NCI-H226 (cell line): Measurements from ENCODE around the gene ENHO.
A peak's percentile ranks its signal among the peaks of the same experiment; 100 is the strongest.
"Not testable (repeated sequence)": the region's sequence is repeated elsewhere in the genome, so short reads cannot be mapped to it uniquely, and the experiment has no call there.

Experiments used
- DNase-seq: peaks from one replicate; pipeline ENCODE4 v3.0.0-alpha.2; 2015

Gene ENHO

DNA sequence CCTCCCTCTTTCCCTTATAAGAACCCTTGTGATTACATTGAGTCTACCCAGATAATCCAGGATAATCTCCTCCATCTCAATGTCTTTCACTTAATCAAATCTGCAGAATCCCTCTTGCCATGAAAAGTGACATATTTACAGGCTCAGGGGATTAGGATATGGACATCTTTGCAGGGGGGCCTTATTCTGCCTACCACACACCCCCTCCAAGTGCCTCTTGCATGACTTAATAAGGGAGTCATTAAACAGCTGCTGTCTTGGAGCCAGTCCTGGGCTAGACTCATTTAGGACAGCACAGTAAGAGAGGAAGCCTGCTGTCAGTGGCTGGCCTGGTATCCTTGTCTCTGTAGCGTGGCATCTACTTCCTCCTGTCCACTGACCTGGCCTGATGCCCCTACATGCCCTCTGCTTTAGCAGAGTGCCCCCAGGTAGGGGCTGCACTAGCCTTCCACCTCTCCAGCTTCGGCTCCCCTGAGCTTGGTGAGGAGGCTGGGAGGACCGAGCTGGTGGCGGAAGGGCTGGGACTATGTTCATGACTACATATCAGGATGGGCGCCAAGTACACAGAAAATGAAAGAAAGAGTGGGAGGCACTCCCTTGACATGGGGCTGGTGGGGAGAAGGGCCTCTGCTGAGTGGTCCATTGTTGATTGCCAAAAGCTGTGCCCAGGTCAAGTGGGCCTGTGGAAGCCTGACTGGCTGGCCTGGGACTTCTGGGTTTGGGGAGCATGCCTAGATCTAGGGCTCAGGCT lies 17.2 kb downstream of the ENHO start:
- DNase-seq = no peak

DNA sequence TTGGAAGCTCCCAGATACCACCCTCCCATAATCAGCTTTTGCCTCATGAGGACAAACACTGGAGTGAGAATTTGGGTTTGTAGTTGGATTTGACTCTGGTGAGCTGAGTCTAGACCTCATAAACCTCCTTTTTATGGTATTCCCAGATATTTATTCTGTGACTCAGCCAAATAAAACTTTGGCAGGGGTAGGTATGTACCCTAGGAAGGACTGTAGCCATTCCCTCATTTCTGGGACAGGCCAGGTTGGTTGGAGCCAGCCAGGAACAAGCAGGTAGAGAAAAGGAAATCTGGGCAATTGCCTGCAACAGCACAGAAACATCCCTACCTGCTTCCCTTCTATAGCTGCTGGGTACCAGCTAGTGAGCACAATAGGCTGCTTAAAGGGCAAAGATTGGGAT lies 19.4 kb downstream of the ENHO start:
- DNase-seq = no peak

DNA sequence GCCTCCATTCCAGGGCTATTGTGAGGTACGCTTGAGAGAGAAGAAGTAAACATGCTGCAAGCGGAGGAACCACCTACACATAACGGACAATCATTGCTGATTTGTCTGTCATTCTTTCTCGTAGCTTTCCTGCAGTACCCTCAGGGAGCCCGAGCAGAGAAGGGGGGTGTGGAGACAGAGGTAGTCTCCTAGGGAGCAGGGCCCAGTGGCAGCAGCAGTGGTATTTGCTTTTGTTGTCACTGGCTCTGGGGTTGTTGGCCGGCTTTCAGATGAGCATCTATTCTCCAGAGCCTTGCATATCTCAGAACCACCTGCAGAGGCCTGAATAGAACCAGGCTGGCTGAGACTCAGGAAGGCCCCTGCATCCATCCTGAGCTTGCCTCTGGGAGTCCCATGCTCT lies 19.9 kb downstream of the ENHO start:
- DNase-seq = no peak

DNA sequence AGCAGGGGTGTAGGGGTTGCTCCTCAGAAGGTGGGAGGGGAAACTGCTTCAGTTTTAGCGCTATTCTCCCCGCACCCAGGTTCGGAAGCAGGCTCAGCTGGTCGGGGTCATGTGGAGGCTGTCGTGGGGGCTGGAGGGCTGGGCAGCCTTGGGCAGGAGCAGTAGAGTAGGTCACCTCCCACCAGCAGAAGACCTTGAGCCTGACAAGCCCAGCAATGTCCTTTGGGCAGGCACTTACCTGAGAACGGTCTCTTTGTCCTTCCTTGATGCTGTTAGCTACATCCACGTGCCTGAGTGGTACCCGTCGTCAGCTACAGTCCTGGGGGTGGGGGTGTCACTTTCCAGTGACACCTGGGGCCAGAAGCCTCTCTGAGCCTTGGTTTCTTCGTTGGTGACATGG lies 20.3 kb downstream of the ENHO start:
- no peak for DNase-seq

DNA sequence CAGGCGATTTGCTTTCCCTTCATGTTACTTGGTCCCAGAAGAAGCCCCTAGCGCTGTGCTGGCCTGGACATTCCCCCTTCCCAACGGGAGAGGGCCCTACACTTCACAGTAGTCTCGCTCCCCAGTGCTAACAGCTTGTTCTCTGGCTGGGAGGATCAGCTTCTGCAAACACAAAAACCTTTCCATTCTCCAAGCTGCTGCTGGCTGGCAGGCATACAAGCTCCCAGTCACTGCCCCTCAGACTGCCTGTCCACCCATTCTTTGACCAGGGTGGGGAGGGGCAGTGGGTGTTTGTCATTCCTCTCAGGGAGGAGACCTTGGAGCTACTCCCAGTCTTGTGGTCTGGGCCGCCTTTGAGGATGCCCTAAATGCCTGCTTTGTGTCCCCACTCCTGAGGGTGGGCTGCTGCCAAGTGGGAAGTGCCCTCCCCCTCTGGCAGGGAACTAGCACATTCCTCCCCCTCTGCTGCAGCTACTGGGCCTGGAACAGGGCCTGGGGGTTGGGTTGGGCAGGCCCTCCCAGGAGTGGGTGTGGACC lies 20.8 kb downstream of the ENHO start:
- peak; percentile 2 for DNase-seq

DNA sequence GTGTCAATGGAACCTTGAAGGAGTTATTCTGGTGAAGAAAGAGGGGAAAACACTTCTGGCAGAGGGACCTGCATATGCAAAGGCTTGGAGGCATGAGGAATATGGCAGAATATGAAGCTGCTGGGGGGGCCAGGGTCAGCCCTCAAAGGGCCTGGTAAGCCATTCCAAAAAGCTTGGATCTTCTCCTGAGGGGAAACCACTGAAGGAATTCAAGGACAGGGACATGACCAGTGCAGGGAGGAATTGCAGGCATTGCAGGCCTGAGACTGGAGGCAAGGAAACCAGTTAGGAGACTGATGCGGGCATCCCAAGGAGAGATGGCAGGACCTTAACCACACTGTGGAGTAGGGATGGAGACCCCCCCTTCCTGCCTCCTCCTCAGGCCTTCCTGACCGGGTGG lies 21.4 kb downstream of the ENHO start:
- DNase-seq = no peak

DNA sequence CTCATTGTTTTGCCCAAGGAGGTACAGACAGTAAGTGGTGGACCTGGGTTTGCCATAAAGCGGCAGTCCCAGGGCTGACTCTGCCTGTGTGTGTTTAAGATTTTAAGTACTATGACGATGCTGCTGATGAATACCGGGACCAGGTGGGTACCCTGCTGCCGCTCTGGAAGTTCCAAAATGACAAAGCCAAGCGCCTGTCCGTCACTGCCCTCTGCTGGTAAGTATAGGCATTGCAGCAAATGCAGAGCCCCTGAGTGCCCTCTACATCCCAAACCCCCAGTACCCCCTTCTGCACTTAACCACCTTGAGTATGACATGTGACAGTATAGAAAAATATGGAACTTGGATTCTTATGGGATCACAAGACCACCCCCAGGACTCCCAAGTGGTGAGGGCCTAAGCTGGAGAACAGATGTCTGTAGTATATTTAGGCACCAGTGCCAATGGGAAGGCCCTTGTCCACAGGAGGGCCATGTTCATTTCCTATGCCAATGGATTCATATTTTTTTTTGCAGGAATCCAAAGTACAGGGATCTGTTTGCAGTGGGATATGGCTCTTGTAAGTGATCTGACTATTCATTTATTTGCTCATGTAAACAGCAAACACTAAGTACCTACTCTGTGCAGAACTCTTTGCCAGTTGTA lies 22.0 kb downstream of the ENHO start:
- DNase-seq = no peak

DNA sequence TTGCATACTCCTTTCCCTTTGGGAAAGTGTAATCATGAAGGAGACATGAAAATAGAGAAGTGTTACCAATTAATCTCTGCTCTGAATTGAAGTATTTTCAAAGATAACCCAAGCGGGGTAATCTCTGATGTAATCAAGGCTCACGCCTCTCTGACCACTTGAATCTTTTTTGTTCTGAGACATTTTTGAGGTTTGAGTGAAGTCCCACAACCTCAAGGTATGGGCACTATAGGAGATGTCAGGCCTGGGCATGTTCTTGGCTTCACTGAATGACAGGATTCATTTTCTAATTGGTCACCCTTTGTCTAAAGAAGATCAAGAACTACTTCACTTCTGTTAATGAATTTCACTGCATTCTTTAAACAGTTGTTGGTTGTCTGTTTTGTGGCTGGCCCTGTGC lies 23.7 kb downstream of the ENHO start:
- no peak for DNase-seq

DNA sequence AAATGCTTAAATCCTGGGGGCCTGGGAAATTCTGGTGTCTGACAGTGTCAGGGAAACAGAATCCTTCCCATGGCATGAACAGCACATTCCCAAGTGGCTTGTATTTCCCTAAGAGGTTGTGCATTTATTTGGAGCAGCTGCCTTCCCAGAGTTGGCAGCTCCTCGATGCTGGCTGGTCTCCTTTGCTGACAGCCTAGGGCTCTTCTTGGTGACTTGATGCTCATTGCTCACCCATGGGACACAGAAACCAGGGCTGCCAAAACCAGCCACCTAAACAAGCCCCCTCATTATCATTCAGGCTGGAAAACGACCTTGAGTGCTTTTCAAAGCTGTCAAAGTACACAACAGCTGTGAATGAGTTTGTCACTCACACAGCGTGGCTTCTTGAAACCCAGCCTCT lies 24.2 kb downstream of the ENHO start:
- DNase-seq = no peak

DNA sequence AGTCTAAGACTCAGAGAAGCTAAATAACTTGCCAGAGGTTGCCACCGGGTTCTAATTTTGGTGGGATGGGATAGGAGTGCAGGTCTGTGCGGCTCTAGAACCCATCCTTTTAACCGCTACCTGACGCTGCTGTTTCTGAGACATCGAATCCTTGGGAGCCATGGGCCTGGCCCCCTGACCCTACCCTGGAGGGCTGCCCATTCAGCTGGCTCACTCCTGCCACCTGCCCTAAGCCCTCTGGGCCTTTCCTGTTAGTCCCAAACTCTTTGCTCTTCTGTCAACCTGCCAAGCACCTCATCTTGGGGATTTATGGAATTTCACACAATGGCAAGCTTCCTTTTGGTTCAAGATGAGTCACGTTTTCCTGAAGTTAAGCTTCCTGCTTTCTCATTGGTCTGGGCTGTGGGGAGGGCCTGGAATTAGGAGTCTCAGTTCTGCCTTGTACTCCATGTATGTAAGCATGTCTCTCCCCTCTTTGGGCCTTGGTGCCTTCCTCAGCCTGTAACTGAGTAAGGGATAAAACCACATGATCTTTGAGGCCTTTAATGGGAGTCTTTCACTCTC lies 26.6 kb downstream of the ENHO start:
- DNase-seq = peak; percentile 42

DNA sequence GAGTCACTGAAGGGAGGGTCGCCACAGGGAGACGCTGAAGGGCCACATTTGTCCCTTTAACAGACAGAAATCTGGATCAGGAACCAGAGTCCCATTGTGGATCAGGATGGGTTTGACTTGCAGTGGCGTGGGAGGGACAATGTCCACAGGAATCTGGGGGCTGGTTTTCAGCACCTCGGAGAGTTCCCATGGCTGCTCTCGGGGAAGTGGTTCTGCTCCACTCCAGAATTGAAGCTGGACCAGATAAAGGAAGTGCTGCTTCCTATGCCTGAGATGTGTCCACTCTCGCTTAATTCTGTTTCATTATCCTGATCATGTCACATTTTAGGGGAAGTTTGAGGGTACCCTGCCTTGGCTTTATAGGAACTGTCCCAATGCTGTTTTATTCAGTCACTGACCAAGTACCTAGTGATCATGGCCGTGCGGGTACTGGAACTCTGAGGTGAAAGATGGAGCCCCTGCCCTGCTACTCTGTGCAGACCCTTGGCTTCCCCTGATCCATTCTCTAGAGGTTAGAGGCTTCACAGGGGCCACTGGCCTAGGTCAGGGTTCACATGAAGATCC lies 28.7 kb downstream of the ENHO start:
- DNase-seq = peak; percentile 18

DNA sequence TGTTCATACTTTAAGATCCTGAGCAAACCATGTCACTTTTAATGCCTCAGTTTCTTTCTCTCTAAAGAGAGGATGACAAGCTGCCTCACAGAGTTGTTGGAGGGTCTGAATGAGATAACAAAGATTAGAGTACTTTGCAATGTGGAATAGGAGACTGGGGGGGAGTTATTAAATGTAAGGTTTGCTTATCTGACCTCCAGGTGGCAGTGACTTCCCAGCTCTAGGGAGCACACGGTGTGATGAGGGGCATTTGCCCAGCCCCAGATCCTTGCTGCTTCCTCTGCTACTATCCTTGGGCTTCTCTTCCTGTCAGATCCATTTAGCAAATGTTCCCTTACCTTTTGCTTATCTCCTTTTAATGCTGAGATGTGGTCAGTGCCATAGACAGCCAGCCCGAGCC lies 30.7 kb downstream of the ENHO start:
- no peak for DNase-seq

DNA sequence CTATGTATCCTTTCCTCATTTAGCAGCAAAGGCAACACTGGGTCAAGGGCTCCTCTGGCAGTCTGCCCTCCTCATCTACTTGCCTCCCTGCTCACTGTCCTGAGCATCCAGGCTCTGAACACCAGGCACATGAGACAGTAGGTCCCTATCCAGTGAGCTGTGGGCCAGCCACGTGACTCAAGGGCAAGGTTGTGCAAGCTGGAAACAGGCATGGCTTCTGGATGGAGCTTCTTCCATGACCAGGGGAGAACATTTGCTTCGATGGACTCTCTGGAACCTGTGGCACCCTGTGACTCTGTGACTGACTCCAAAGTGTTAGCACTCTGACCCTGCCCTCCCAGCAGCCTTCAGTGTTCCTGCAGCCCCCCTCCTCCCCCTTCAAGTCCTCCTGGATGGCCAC lies 31.2 kb downstream of the ENHO start:
- no peak for DNase-seq

DNA sequence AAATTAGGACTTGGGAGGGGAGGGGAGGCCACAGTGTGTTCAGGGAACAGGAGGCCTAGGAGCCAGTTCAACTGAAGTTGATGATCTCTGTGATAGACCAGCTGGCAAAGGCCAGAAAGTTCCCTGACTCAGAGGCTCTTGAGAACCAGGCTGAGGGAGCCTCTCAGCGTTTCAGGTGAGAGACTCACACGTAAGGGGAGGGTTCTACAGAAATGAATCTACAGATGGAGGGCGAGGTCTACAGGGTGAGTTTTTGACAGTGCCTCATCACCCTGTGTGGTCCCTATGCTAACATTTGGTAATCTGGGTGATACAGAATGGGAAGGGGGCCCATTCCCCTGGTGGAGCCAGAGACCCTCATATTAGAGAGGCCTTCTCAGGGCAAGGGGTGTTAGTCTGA lies 32.0 kb downstream of the ENHO start:
- no peak for DNase-seq

DNA sequence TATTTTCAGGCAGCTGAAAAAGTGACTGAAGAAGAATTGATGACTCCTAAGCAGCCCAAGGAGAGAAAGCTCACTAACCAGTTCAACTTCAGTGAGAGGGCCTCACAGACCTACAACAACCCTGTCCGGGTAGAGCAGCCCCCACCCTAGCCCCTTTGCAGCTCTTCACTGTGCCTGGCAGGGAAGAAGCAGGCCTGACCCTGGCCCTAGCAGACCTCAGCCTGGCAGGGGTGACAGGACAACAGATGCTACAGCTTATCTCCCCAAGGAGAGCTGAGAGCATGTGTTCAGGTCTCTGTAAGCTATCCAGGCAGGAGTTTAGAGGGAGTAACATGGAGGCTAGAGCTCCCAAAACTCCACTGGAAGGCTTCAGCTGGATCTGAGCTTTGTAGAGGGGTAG lies 32.4 kb downstream of the ENHO start:
- DNase-seq = no peak

DNA sequence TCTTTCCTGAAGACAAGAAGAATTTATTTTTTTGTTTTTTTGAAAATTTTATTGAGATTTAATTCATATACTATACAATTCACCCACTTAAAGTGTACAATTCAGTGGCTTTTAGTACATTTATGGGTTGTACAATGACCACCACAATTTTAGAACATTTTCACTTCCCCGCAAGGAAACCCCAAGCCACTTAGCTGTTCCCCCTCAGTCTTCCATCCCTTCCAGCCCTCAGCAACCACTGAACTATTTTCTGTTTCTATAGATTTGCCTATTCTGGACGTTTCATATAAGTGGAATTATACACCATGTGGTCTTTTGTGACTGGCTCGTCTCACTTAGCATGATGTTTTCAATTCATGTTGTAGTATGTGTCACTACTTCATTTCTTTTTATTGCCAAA lies 36.2 kb downstream of the ENHO start:
- no peak for DNase-seq

DNA sequence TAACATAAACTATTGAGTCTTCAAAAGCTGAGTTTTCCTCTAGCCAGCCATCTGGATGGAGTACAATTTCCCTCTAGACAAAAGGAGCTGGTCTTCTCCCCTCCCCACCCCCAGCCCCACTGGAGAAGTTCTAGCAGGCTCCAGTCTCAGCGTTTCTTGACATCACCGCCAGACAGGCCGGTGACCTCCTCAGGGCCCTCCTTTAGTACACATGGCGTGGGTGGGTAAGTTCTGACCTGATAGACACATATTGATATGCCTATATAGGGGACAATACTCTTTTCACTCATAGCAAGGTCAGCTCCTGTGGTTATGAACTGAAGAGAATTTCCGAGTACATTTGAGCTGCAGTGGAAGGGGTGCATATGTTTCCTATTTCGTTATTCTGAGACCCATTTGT lies 37.0 kb downstream of the ENHO start:
- no peak for DNase-seq

DNA sequence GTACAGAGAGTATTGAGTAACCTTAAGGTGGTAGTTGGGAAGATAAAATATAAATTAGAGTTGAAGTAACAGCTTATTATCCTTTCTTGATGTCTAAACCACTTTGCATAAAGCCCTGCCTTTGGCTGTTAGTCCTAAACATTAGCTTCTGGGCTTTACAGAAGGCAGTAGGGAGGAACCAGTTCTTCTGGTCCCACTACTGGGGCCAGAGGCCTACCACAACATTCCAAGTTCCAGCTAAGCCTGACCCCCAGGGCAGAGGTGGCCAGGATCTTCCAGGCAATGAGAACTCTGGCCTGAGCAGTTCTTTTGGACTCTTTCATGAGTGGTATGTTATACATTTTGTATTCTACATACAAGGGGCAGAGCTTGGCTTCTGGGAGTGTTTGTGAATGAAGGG lies 38.1 kb downstream of the ENHO start:
- DNase-seq = no peak

DNA sequence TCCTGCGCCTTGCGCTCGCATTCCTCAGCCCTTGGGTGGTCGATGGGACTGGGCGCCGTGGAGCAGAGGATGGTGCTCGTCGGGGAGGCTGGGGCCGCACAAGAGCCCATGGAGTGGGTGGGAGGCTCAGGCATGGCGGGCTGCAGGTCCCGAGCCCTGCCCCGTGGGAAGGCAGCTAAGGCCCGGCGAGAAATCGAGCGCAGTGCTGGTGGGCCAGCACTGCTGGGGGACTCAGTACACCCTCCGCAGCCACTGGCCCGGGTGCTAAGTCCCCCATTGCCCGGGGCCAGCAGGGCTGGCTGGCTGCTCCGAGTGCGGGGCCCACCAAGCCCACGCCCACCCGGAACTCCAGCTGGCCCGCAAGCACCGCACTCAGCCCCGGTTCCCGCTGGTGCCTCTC lies 40.0 kb downstream of the ENHO start:
- not testable (repeated sequence) for DNase-seq

DNA sequence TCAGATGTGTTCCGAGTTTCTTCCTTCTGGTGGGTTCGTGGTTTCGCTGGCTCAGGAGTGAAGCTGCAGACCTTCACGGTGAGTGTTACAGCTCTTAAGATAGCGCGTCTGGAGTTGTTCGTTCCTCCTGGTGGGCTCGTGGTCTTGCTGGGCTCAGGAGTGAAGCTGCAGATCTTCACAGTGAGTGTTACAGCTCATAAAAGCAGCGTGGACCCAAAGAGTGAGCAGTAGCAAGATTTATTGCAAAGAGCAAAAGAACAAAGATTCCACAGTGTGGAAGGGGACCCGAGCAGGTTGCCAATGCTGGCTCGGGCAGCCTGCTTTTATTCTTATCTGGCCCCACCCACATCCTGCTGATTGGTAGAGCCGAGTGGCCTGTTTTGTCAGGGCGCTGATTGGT lies 41.2 kb downstream of the ENHO start:
- not testable (repeated sequence) for DNase-seq

DNA sequence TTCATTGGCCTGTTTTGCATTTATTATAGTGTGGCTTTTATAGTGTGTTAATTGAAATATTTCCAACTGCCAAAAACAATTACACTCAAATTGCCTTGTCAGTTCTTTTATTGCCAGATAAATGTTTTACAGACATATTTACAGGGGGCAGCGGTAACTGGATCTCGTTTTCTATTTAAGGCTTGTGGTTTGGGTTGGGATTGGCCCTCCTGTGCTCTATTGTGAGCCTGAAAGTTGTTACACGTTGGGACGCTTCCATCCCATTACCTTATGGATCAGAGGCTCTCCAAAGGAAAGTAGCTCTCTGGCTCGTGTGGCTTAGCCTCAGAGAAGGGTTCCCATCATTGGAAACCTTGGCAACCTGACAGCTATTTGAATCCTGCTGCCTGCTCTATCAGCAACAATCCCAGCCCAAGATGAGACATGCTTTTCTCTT lies 43.3 kb downstream of the ENHO start:
- DNase-seq = no peak

DNA sequence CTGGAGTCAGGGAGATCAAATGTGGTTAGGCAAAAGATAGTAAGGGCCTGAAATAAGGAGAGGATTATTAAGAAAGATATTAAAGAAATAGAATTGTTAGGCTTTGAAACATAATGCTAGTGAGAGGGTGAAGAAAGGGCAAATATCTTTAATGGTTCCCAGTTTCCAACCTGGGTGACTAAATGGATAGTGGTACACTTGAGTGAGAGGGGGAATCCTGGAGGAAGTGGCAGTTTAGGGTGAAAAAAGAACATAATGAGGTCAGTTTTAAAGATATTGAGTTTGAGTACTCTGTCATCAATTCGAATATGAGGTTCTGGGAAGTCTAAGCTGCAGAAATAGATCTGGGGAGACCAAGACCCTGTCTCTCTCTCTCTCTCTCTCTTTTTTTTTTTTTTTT lies 45.2 kb downstream of the ENHO start:
- no peak for DNase-seq

DNA sequence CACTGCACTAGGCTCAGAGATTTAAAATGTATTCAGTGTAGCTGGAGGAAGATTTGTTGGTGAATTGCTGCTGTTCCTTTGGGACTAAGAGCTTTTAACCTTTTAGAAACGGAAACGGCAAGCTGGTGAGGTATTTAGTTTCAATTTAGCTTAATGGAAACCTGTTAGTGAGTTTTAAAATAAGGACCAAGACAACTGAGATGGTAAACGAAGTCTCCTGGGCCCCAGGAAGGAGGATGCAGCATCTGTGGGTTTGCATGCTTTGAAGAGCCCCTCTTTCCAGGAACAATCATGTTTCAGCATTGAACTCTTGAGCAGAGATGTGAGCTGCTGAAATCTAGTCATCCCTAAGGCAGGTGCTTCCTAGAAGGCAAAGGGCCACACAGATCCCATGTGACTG lies 47.7 kb downstream of the ENHO start:
- DNase-seq = no peak
